ENCODE measurements around the gene ATP6V0C. TPM values are rescaled to one million over a fixed set of nuclear protein-coding genes. Genes with fewer than 3 reads are reported as not detected.

ATP6V0C gene
- total and polyA plus RNA-seq, 2 donors (not counting 1 experiment from before 2014, with no cell fraction given), result 118 to 176 TPM

DNA sequence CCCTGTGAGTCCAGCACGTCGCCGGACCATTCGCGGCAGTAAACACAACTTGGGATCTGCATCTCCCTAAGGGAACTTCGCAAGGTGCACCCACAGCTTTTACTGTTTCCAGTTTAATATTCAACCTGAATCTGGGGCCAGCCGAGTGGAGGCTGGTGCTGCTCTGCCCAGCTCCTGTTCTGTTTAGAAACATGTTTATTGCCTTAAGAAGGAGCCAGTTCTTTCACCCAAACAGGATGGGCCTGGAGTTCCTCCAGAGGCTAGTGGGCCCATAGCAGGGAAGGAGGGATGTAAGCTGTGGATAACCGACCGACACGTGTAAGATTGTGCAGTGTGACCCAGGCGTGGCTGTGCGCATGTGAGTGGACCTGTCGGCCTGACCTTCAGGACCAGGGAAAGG lies 21.5 kb upstream of the ATP6V0C start:
- Histone ChIP-seq H3K4me1 (ENCODE audit: control insufficient read depth in 2 of 2, insufficient read depth in 2 of 2, low read length in 2 of 2) (peaks cover 8 to 9% of the 10 kb centered on the region in 2 donors), H3K79me2 (ENCODE audit: control insufficient read depth, insufficient read depth, low read length) (peaks cover 27% of the 10 kb centered on the region), H3K4me2 (replicated peaks; ENCODE audit: low read depth, low read length, poor library complexity, severe bottlenecking) (no peak overlapping the region), H4K20me1 (ENCODE audit: control insufficient read depth, insufficient read depth, low read length, poor library complexity, severe bottlenecking) (no peaks in the 10 kb centered on the region), H3K9me3 (ENCODE audit: control extremely low read depth in 1 of 3, control insufficient read depth in 2 of 3, insufficient read depth in 1 of 3, low read length in 2 of 3) (no peaks in the 10 kb centered on the region), H3K27ac (ENCODE audit: low read length in 2 of 2) (no peak overlapping the region), H3K4me3 (ENCODE audit: control extremely low read depth in 1 of 5, extremely low read depth in 1 of 5, insufficient read depth in 1 of 5, low read depth in 2 of 5, low read length in 4 of 5) (no peak overlapping the region), H3K9ac (ENCODE audit: low read length) (no peak overlapping the region), H3K36me3 (replicated peaks in 1 of 2; ENCODE audit: control extremely low read depth in 1 of 2, control insufficient read depth in 1 of 2, extremely low read depth in 1 of 2, insufficient read depth in 2 of 2, low read length in 1 of 2) (peaks cover 0 to 6% of the 10 kb centered on the region in 2 experiments), H2AFZ (ENCODE audit: insufficient read depth, low read depth, low read length, poor library complexity, severe bottlenecking) (no peak overlapping the region), H3K27me3 (replicated peaks in 1 of 4; ENCODE audit: control extremely low read depth in 1 of 4, control insufficient read depth in 3 of 4, insufficient read depth in 4 of 4, low read length in 3 of 4) (no peaks in the 10 kb centered on the region)
- DNase-seq (no peak), ATAC-seq (ENCODE audit: low read depth) (no peak)
- 98% methylated on average over 12 of the region's 13 CpGs for WGBS (ENCODE audit: insufficient coverage)
- Mint-ChIP-seq H3K4me1 (peaks cover 6% of the 10 kb centered on the region), H3K9me3 (ENCODE audit: insufficient read depth) (no peaks in the 10 kb centered on the region), H3K4me3 (no peak overlapping the region), H3K27me3 (no peaks in the 10 kb centered on the region), H3K27ac (no peak overlapping the region)
- no peak for TF ChIP-seq CTCF (IDR thresholded peaks at IDR 0.05)
- no peak for TF ChIP-seq EZH2 (IDR thresholded peaks at IDR 0.05; ENCODE audit: borderline replicate concordance, insufficient read depth, low read depth, low read length, poor library complexity, severe bottlenecking)
- CTCF ChIA-PET, result no interaction called here
- POLR2A ChIA-PET, result no interaction called here
- intact Hi-C loops (cut with micrococcal nuclease), result no loop called here

GRCh38 chr16:2493605-2494004 lies 20.1 kb upstream of the ATP6V0C start:
- ChIA-PET CTCF (interaction anchor here (1.0 kb wide), 1 partner anchor 299 kb away, joined by 4 read pairs; no protein-coding TSS in a partner anchor), POLR2A (no interaction called here)
- H3K79me2 ChIP-seq (ENCODE audit: control insufficient read depth, insufficient read depth, low read length), result peaks cover 16% of the 10 kb centered on the region
- no peak overlapping the region for H3K27ac ChIP-seq (ENCODE audit: low read length in 2 of 2)
- no peak overlapping the region for H3K4me3 Mint-ChIP-seq
- no peak overlapping the region for H3K4me2 ChIP-seq (replicated peaks; ENCODE audit: low read depth, low read length, poor library complexity, severe bottlenecking)
- H3K9me3 ChIP-seq (ENCODE audit: control extremely low read depth in 1 of 3, control insufficient read depth in 2 of 3, insufficient read depth in 1 of 3, low read length in 2 of 3), result no peaks in the 10 kb centered on the region
- H2AFZ ChIP-seq (ENCODE audit: insufficient read depth, low read depth, low read length, poor library complexity, severe bottlenecking), result no peak overlapping the region
- ATAC-seq (ENCODE audit: low read depth) (no peak), DNase-seq (no peak)
- H3K9ac ChIP-seq (ENCODE audit: low read length), result no peak overlapping the region
- no peaks in the 10 kb centered on the region for H4K20me1 ChIP-seq (ENCODE audit: control insufficient read depth, insufficient read depth, low read length, poor library complexity, severe bottlenecking)
- no peaks in the 10 kb centered on the region for H3K9me3 Mint-ChIP-seq (ENCODE audit: insufficient read depth)
- H3K4me1 Mint-ChIP-seq, result no peaks in the 10 kb centered on the region
- H3K4me1 ChIP-seq (ENCODE audit: control insufficient read depth in 2 of 2, insufficient read depth in 2 of 2, low read length in 2 of 2), result no peaks in the 10 kb centered on the region
- intact Hi-C loops (cut with micrococcal nuclease), result no loop called here
- no peak overlapping the region for H3K4me3 ChIP-seq (ENCODE audit: control extremely low read depth in 1 of 5, extremely low read depth in 1 of 5, insufficient read depth in 1 of 5, low read depth in 2 of 5, low read length in 4 of 5)
- H3K27me3 Mint-ChIP-seq, result no peaks in the 10 kb centered on the region
- no peaks in the 10 kb centered on the region for H3K27me3 ChIP-seq (replicated peaks in 1 of 4; ENCODE audit: control extremely low read depth in 1 of 4, control insufficient read depth in 3 of 4, insufficient read depth in 4 of 4, low read length in 3 of 4)
- TF ChIP-seq EZH2 (IDR thresholded peaks at IDR 0.05; ENCODE audit: borderline replicate concordance, insufficient read depth, low read depth, low read length, poor library complexity, severe bottlenecking), result no peak
- no peak for TF ChIP-seq CTCF (IDR thresholded peaks at IDR 0.05)
- no peak overlapping the region for H3K27ac Mint-ChIP-seq
- H3K36me3 ChIP-seq (replicated peaks in 1 of 2; ENCODE audit: control extremely low read depth in 1 of 2, control insufficient read depth in 1 of 2, extremely low read depth in 1 of 2, insufficient read depth in 2 of 2, low read length in 1 of 2), result peaks cover 0 to 6% of the 10 kb centered on the region in 2 experiments
- WGBS (ENCODE audit: insufficient coverage), result 98% methylated on average over 6 of the region's 6 CpGs
